GM23248 (cell line): ENCODE measurements around the gene LRRC36.

Experiments
- EZH2 ChIP-seq: fragments of 200-600 bp; sonication (generic); IDR thresholded peaks from 2 replicates; pipeline ENCODE4 v1.6.1; 2018; ENCODE audit warnings: antibody characterized with exemption, mild to moderate bottlenecking; ENCODE audit not compliant: insufficient read depth, poor library complexity, severe bottlenecking
- EZH2phosphoT487 ChIP-seq: fragments of 200-600 bp; sonication (generic); IDR thresholded peaks from 2 replicates; pipeline ENCODE4 v1.6.1; 2018; ENCODE audit warnings: antibody characterized with exemption, moderate library complexity, mild to moderate bottlenecking, low read depth; ENCODE audit not compliant: insufficient read depth

DNA sequence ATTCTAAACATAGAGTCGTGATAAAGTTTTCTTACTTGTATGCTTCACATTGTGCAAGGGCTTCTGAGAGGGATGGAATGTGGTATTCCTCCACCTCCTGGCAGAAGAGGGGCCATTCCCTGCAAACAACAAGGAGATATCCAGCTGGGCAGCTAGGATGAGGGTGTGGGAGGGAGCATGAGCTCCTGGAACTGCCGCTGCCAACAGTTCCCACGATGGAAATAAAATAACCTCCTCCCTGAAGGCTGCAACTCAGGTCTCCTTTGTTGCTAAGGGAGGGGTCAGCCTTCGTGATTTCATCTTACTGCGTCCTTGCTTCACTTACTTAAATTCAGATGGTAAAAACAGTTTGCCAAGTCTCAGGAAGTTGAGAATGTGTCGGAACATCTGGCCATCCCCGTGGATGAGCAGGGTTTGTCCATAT is 31.7 kb upstream of the LRRC36 start:
- TF ChIP-seq EZH2phosphoT487 (no peak), EZH2 (no peak)
